AG08395 (cell line): Measurements from ENCODE around the gene MRPL30.
"Not testable (repeated sequence)": the region's sequence is repeated elsewhere in the genome, so short reads cannot be mapped to it uniquely, and the experiment has no call there.

Experiments
- DNase-seq: peaks from one replicate; pipeline ENCODE4 v3.0.0; 2012; ENCODE audit warnings: mixed read lengths, low spot score

Gene MRPL30

GRCh38 chr2:99180755-99181623, at the start of gene MRPL30, which contains the start of gene MITD1:
Gene MRPL30 (plus strand): TSS chr2:99181184. CDS start chr2:99186204, 5,020 bp downstream.
Gene MITD1 (minus strand): TSS chr2:99181058. CDS start chr2:99180981, 77 bp downstream.
- DNase-seq: peak; percentile 95

- not testable (repeated sequence) for DNase-seq
Measured at GRCh38 chr2:99135044-99135556, 45.9 kb upstream of the MRPL30 start.

- no peak for DNase-seq
Measured at GRCh38 chr2:99139003-99139402, 42.0 kb upstream of the MRPL30 start.

GRCh38 chr2:99140056-99140859, 40.7 kb upstream of the MRPL30 start:
- DNase-seq: peak; percentile 9

GRCh38 chr2:99140860-99141109, 40.2 kb upstream of the MRPL30 start:
- DNase-seq: no peak

- DNase-seq: peak; percentile 84
Measured at GRCh38 chr2:99141110-99142108, 39.6 kb upstream of the MRPL30 start, which contains the start of gene C2orf15. Gene C2orf15 (plus strand): TSS chr2:99141707. CDS start chr2:99150559, 8,852 bp downstream.

GRCh38 chr2:99150706-99151105, 30.3 kb upstream of the MRPL30 start:
- DNase-seq: peak; percentile 6

GRCh38 chr2:99152199-99152895, 28.6 kb upstream of the MRPL30 start:
- DNase-seq: no peak

GRCh38 chr2:99153921-99154604, 26.9 kb upstream of the MRPL30 start:
- peak; percentile 8 for DNase-seq

- DNase-seq: peak; percentile 97
Measured at GRCh38 chr2:99154643-99155536, 26.1 kb upstream of the MRPL30 start, which contains the start of the genes LIPT1 and TSGA10. Gene LIPT1 (plus strand): TSS chr2:99154967. CDS start chr2:99161958, 6,991 bp downstream. Gene TSGA10 (minus strand): TSS chr2:99154942. CDS start chr2:99109439, 45,503 bp downstream.

GRCh38 chr2:99156891-99157290, 24.1 kb upstream of the MRPL30 start:
- no peak for DNase-seq

- no peak for DNase-seq
Measured at GRCh38 chr2:99158599-99158998, 22.4 kb upstream of the MRPL30 start.

GRCh38 chr2:99159594-99159993, 21.4 kb upstream of the MRPL30 start:
- no peak for DNase-seq

GRCh38 chr2:99166218-99166617, 14.8 kb upstream of the MRPL30 start:
- DNase-seq: no peak

- no peak for DNase-seq
Measured at GRCh38 chr2:99169534-99169933, 11.4 kb upstream of the MRPL30 start.

- no peak for DNase-seq
Measured at GRCh38 chr2:99171377-99172140, 9.4 kb upstream of the MRPL30 start.

- no peak for DNase-seq
Measured at GRCh38 chr2:99181624-99182000, 628 bp downstream of the MRPL30 start.

- no peak for DNase-seq
Measured at GRCh38 chr2:99183025-99183424, 2.0 kb downstream of the MRPL30 start.
